Measurements from ENCODE around the gene E2F3. TPM values are rescaled to one million over a fixed set of nuclear protein-coding genes. Genes with fewer than 3 reads are reported as not detected.

Gene E2F3
- total RNA-seq, 1 experiment from 2014 or later: 35.7 TPM

GRCh38 chr6:20402342-20403069 is 827 bp downstream of the E2F3 start:
- Histone ChIP-seq H3K79me2 (ENCODE audit: insufficient read depth, low read length) (peaks cover 26% of the 10 kb centered on the region), H3K79me1 (ENCODE audit: insufficient read depth, low read depth, low read length, poor library complexity, severe bottlenecking) (peaks cover 2% of the 10 kb centered on the region), H3K9me3 (ENCODE audit: control insufficient read depth, low read depth, low read length) (no peaks in the 10 kb centered on the region), H4K91ac (ENCODE audit: insufficient read length, low read depth, low read length) (peak overlapping the region; percentile 71), H3K56ac (ENCODE audit: insufficient read length, low read depth, low read length) (no peak overlapping the region), H4K20me1 (ENCODE audit: control insufficient read depth, insufficient read depth, insufficient read length) (no peaks in the 10 kb centered on the region), H4K5ac (ENCODE audit: insufficient read length, low read depth, low read length) (no peak overlapping the region), H3K4me1 (ENCODE audit: insufficient read depth, low read length) (no peaks in the 10 kb centered on the region), H2AFZ (ENCODE audit: low read length) (no peak overlapping the region), H2BK15ac (ENCODE audit: low read depth, low read length) (peak overlapping the region; percentile 1; the same call in 1 of the 2 replicates), H3K23me2 (ENCODE audit: insufficient read length, low read depth, low read length, poor library complexity, severe bottlenecking) (peaks cover 12% of the 10 kb centered on the region), H3K27ac (ENCODE audit: insufficient read length, low read depth, low read length) (no peak overlapping the region), H2BK12ac (ENCODE audit: insufficient read length, low read depth, low read length) (no peak overlapping the region), H3K23ac (ENCODE audit: insufficient read length, low read depth, low read length) (no peak overlapping the region), H2BK120ac (ENCODE audit: low read depth, low read length, poor library complexity, severe bottlenecking) (peak overlapping the region; percentile 62), H3K4ac (ENCODE audit: low read depth, low read length) (peak overlapping the region; percentile 60; the same call in 1 of the 2 replicates), H3K18ac (ENCODE audit: insufficient read length, low read depth, low read length) (peak overlapping the region; percentile 94), H3K14ac (ENCODE audit: insufficient read depth, low read length) (peak overlapping the region; percentile 98), H3K4me2 (ENCODE audit: insufficient read depth, insufficient read length, low read length) (peak overlapping the region; percentile 9), H3K27me3 (ENCODE audit: insufficient read depth, low read length) (no peaks in the 10 kb centered on the region), H3K9ac (ENCODE audit: extremely low read depth, insufficient read length, low read length) (peak overlapping the region; percentile 96), H3T11ph (ENCODE audit: low read length) (no peak overlapping the region), H2BK20ac (ENCODE audit: low read depth, low read length, poor library complexity, severe bottlenecking) (no peak overlapping the region), H2AK5ac (ENCODE audit: insufficient read length, low read length) (no peak overlapping the region), H4K8ac (replicated peaks; ENCODE audit: insufficient read length, low read depth, low read length) (no peak overlapping the region), H2BK5ac (ENCODE audit: insufficient read length, low read length) (peak overlapping the region; percentile 67)
- TF ChIP-seq CTCF (conservative IDR thresholded peaks at IDR 0.05): no peak
- Mint-ChIP-seq H3K36me3 (ENCODE audit: insufficient read depth in 1 of 3, low read depth in 3 of 3) (peaks cover 16 to 18% (median 18%) of the 10 kb centered on the region in 3 experiments), H3K4me3 (peak overlapping the region; percentile 92 to 100), H3K27me3 (ENCODE audit: low read depth) (peaks cover 9% of the 10 kb centered on the region), H3K4me1 (peaks cover 20 to 23% of the 10 kb centered on the region in 2 experiments), H3K9me3 (no peaks in the 10 kb centered on the region), H3K27ac (peak overlapping the region in 2 of 3 experiments; percentile 80 to 98; a peak in 5 of 7 replicates)
- DNase-seq: peak; percentile 38
- no CpG with 5 or more reads among the region's 73 CpGs for WGBS (ENCODE audit: extremely low coverage, insufficient read length, low lambda C conversion rate)

Measured in H9 (cell line).